Astrocyte of the spinal cord (primary cell): ENCODE data around the gene SLC17A7.
"Not testable (repeated sequence)": the region's sequence is repeated elsewhere in the genome, so short reads cannot be mapped to it uniquely, and the experiment has no call there.

ENCODE experiments used
- DNase-seq: peaks from one replicate; pipeline ENCODE4 v3.0.0; 2011; ENCODE audit warnings: low read depth, low spot score
- H3K4me3 ChIP-seq: 2 replicates; pipeline ENCODE4 v1.5.1; 2011; ENCODE audit warnings: low read depth, mild to moderate bottlenecking, low read length, moderate library complexity
- CTCF ChIP-seq: IDR thresholded peaks from 2 replicates; pipeline ENCODE4 v1.5.1; 2012; ENCODE audit warnings: low read depth, mild to moderate bottlenecking, low read length, inconsistent platforms
- in situ Hi-C: cut with HindIII; loops from 2 replicates; pipeline ENCODE4 v1.10.0; 2017; ENCODE audit warnings: low sequenced_read_pairs

Gene SLC17A7

GRCh38 chr19:49447485-49448431 is 6.4 kb upstream of the SLC17A7 start:
- TF ChIP-seq CTCF: no peak
- no peak overlapping the region for H3K4me3 ChIP-seq
- DNase-seq: peak; percentile 9
- in situ Hi-C loops: no loop called here

- no peak for DNase-seq
- in situ Hi-C loops: no loop called here
- TF ChIP-seq CTCF: peak; percentile 1
- H3K4me3 ChIP-seq: no peak overlapping the region
These were observed 4.7 kb upstream of the SLC17A7 start for GRCh38 chr19:49445997-49446396.

- H3K4me3 ChIP-seq, DNase-seq, in situ Hi-C loops: not testable (repeated sequence)
These were observed 2.9 kb upstream of the SLC17A7 start for GRCh38 chr19:49444100-49444700.

- peak; percentile 96 for DNase-seq
- in situ Hi-C loops: no loop called here
These were observed 2.2 kb upstream of the SLC17A7 start for GRCh38 chr19:49443366-49444099.

GRCh38 chr19:49442771-49443365 is 1.5 kb upstream of the SLC17A7 start:
- no peak for TF ChIP-seq CTCF
- DNase-seq: peak; percentile 84
- in situ Hi-C loops: no loop called here
- H3K4me3 ChIP-seq: peak overlapping the region; percentile 57

More at GRCh38 chr19:49443366-49444099, 2.2 kb upstream of the SLC17A7 start:
- peak overlapping the region; percentile 57 for H3K4me3 ChIP-seq
- peak; percentile 94 for TF ChIP-seq CTCF

- no peak for TF ChIP-seq CTCF
- in situ Hi-C loops: no loop called here
- H3K4me3 ChIP-seq: no peak overlapping the region
- no peak for DNase-seq
These were observed 1.0 kb upstream of the SLC17A7 start for GRCh38 chr19:49442354-49442753.
